Measurements from ENCODE around the gene BGLAP.

Gene BGLAP

GRCh38 chr1:156247460-156248322 lies 5.7 kb downstream of the BGLAP start, which contains the start of gene PAQR6:
TSS of gene PAQR6 (minus strand) at chr1:156248056. CDS start at chr1:156246731, 1,325 bp downstream.
- in situ Hi-C loops (cut with MboI; ENCODE audit: low pct_unique_long_range_greater_than_20kb, low sequenced_read_pairs), result no loop called here

DNA sequence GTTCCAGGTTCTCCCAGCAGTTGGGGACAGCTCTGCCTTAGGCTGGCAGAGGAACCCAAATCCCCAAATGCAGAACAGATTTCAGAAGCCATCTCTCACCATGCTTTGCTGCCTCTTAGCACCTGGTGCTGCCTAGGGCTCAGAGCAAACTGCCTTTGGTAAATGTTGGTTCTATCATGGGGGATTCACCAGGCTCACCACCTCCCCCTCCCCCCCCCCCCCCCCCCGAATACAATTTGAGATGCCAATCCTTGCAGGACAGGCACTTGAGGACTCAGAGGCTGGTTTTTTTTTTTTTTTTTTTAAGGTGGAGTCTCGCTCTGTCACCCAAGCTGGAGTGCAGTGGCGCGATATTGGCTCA lies 6.3 kb downstream of the BGLAP start:
- in situ Hi-C loops (cut with MboI; ENCODE audit: low pct_unique_long_range_greater_than_20kb, low sequenced_read_pairs), result no loop called here

More at GRCh38 chr1:156247460-156248322, 5.7 kb downstream of the BGLAP start, which contains the start of gene PAQR6:
- no peak for DNase-seq

GRCh38 chr1:156249593-156249992 lies 7.6 kb downstream of the BGLAP start:
- no peak for DNase-seq
- in situ Hi-C loops (cut with MboI; ENCODE audit: low pct_unique_long_range_greater_than_20kb, low sequenced_read_pairs), result no loop called here

More for the DNA sequence above, 6.3 kb downstream of the BGLAP start:
- no peak for DNase-seq

DNA sequence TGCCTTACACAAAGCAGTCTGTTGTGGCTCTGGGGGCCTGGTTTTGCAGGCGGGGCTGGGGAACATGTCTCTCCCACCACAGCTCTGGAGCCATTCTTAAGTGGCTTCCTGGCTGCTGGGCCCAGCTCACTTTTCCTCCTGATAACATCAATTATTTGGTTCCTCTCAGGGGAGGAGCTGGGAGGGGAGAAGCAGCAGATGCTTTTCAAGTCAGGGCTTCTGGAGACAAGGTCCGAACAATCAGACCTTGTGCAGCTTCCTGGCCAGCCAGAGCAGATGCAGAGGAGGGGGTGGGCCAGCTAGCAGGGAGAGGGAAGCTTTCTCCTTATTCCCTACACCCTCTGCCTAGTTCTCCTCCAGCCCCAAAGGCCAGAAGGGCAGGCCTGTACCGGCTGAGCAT lies 9.5 kb downstream of the BGLAP start:
- DNase-seq, result peak; percentile 92
- in situ Hi-C loops (cut with MboI; ENCODE audit: low pct_unique_long_range_greater_than_20kb, low sequenced_read_pairs), result no loop called here

GRCh38 chr1:156253634-156254033 lies 11.7 kb downstream of the BGLAP start:
- in situ Hi-C loops (cut with MboI; ENCODE audit: low pct_unique_long_range_greater_than_20kb, low sequenced_read_pairs), result no loop called here
- DNase-seq, result no peak

- no peak for DNase-seq
- in situ Hi-C loops (cut with MboI; ENCODE audit: low pct_unique_long_range_greater_than_20kb, low sequenced_read_pairs), result no loop called here
These were observed 15.7 kb downstream of the BGLAP start for GRCh38 chr1:156257711-156258110.

DNA sequence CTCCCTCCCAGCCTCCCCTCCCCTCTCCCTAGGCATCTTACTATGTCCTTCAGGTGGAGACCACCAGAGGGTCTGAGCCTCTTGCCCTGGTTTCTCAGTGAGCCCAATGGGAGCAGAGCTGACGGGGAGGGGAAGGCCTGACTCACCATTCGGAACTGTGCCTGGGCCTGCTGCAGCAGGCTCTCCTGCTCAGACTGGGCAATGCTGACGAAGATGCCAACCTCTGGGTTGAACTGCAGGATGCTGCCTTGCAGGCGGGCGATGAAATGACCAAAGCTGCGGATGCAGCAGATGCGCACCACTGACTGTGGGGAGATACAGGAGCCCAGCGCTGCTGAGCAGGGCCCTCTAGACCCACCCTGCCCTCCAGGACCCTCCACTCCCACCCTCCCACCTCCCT lies 16.9 kb downstream of the BGLAP start:
- in situ Hi-C loops (cut with MboI; ENCODE audit: low pct_unique_long_range_greater_than_20kb, low sequenced_read_pairs), result no loop called here
- DNase-seq, result no peak

- DNase-seq, result peak; percentile 47
- in situ Hi-C loops (cut with MboI; ENCODE audit: low pct_unique_long_range_greater_than_20kb, low sequenced_read_pairs), result no loop called here
These were observed 17.8 kb downstream of the BGLAP start for GRCh38 chr1:156259805-156260204.

- in situ Hi-C loops (cut with MboI; ENCODE audit: low pct_unique_long_range_greater_than_20kb, low sequenced_read_pairs), result no loop called here
- no peak for DNase-seq
These were observed 18.9 kb downstream of the BGLAP start for GRCh38 chr1:156260896-156261295.

GRCh38 chr1:156262461-156263287 lies 20.7 kb downstream of the BGLAP start:
- in situ Hi-C loops (cut with MboI; ENCODE audit: low pct_unique_long_range_greater_than_20kb, low sequenced_read_pairs), result no loop called here
- DNase-seq, result no peak

DNA sequence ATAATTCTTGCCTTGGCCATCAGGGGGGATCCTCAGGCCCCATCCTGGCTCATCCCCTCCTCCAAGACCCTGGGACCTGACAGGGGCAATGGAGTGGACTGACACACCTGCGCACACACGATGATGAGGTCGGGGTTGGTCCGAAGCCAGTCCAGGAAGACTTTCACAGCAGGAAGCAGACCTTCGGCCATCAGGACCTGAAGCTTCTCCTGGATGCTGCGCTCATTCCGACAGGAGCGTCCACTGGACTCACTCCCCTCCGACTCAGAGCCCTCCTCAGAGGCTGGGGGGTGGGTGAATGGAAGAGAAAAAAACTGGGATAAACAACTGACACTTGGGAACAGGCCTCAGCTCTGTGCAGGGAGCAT lies 21.3 kb downstream of the BGLAP start:
- no peak for DNase-seq
- in situ Hi-C loops (cut with MboI; ENCODE audit: low pct_unique_long_range_greater_than_20kb, low sequenced_read_pairs), result no loop called here

DNA sequence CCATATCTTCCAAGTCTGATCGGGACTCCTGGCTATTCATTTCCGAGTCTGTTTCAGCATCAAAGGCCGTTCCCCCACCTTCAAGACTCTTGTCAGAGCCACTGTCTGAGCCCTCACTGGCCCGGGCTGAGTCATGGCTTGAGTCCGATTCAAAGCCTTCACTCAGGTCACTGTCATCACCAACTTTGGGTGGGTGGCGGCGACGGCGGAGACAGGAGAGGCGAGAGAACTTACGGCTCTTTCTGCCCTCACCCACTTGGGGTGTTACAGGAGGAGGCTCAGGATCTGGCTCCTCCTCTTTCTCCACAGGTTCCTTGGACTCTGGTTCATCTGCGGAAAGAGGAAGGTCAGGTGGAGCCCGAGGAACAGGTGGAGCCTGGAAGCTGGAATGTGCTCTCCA lies 24.1 kb downstream of the BGLAP start:
- no peak for DNase-seq
- in situ Hi-C loops (cut with MboI; ENCODE audit: low pct_unique_long_range_greater_than_20kb, low sequenced_read_pairs), result no loop called here

DNA sequence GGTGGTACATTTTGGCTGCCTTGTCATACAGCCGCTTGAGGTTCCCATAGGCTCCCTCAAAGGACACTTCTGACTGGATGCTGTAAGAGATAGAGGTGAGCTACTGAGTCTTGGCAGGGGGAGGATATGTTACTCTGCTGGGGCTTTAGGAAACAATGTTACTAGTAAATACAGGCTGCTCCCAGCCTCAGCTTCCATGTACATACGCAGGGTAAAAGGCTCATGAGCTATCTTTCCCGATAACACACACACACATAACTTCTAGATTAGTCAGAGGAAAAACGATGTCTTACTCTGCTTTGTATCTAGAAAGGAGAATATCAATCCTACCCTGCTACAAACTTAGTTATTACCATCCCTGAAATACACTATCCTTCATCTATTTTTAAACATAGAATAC lies 26.4 kb downstream of the BGLAP start:
- in situ Hi-C loops (cut with MboI; ENCODE audit: low pct_unique_long_range_greater_than_20kb, low sequenced_read_pairs), result no loop called here

DNA sequence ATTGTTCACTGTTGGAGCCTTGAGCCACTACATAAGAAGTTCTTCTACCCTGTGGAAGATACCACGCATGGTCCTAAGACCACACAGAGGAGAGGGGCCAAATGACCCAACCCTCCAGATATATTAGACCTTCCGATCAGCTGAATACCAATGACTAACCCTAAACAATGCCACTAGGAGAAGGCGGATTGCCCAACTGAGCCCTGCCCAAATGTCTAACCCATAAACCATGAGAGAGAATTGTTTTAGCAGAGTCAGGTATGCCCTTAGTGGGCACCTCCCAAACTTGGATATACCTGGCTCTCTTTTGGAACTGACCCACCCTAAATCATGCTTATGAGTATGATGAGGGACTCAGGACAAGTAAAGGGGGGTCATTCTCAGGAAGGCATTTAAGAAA lies 28.3 kb downstream of the BGLAP start:
- in situ Hi-C loops (cut with MboI; ENCODE audit: low pct_unique_long_range_greater_than_20kb, low sequenced_read_pairs), result no loop called here
- DNase-seq, result no peak

More for the DNA sequence above, 26.4 kb downstream of the BGLAP start:
- no peak for DNase-seq

GRCh38 chr1:156276532-156276931 lies 34.5 kb downstream of the BGLAP start:
- in situ Hi-C loops (cut with MboI; ENCODE audit: low pct_unique_long_range_greater_than_20kb, low sequenced_read_pairs), result no loop called here
- no peak for DNase-seq

- in situ Hi-C loops (cut with MboI; ENCODE audit: low pct_unique_long_range_greater_than_20kb, low sequenced_read_pairs), result no loop called here
- DNase-seq, result no peak
These were observed 35.0 kb downstream of the BGLAP start for GRCh38 chr1:156276966-156277381.

- DNase-seq, result no peak
- in situ Hi-C loops (cut with MboI; ENCODE audit: low pct_unique_long_range_greater_than_20kb, low sequenced_read_pairs), result no loop called here
These were observed 37.9 kb downstream of the BGLAP start for GRCh38 chr1:156279837-156280236.

DNA sequence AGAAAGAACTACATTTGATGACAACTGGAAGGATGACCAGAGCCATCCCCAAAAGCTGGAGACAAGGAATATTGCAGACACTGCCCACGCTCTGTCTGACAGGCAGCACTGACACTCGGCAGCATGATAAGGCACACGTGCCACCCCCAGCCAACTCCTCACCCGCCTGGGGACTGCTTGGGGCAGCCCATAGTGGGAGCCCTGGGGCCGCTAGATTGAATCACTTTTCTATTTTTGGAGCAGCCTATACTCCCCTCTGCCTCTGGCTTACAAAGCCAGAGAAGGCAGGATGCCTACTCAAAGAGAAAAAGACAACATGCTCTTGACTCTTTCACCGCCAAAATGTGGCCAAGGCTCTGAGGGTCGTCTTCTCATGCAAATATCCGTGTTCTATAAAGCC lies 39.3 kb downstream of the BGLAP start:
- DNase-seq, result peak; percentile 79
- in situ Hi-C loops (cut with MboI; ENCODE audit: low pct_unique_long_range_greater_than_20kb, low sequenced_read_pairs), result no loop called here

DNA sequence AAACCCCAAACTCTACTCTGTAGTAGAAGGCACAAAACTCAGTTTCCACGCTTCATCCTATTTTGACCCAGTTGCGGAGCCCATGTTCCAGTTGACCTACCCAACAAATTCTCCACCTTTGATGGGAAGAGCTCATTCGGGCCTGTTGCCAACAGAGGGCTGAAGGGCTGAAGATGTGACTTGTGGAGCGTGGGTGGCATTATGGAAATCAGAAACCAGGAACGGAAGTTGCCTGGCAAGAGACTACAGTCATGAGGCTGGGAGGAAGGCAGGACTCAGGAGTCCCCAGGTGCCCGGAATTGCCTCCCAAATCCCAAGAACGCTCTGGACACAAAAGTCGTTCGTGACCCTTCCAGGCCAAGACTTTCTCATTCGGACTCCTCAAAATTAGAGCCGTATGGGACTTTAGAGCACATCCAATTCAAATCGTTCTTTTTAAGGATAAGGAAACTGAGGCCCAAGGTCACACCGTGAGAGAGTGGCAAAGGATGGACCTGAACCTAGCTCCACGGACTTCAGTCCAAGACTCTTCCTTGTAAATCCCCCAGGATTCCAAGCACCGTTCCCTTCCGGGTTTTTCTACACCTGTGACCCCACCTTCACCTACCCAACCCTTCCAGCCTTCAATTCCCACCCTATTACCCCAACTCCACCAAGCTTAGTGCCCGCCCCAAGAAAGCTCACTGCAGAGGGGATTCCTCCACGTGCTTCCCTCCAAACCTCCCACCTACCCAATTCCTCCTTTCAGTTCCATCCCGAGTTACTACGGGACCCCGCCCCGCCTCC lies 39.9 kb downstream of the BGLAP start:
- DNase-seq, result peak; percentile 57
- in situ Hi-C loops (cut with MboI; ENCODE audit: low pct_unique_long_range_greater_than_20kb, low sequenced_read_pairs), result no loop called here
